DND-41 (cell line): ENCODE data around the gene C1orf122.

Experiments used
- ATAC-seq: fragments of 200-7000 bp; cut with Tn5 transposase; 3 replicates; pipeline ENCODE4 v1.9.1; 2021; ENCODE audit warnings: low read depth; ENCODE audit not compliant: insufficient read depth
- DNase-seq: peaks from one replicate; pipeline ENCODE4 v3.0.0-alpha.2; 2020
- H2AFZ ChIP-seq: 2 replicates; pipeline ENCODE4 v1.6.0; 2012; ENCODE audit warnings: low read depth, low read length
- H3K27ac ChIP-seq: 2 replicates; pipeline ENCODE4 v1.5.1; 2012; ENCODE audit warnings: low read length, inconsistent platforms
- H3K27me3 ChIP-seq: fragments of 200-600 bp; sonication (generic); 2 replicates; pipeline ENCODE4 v1.6.0; 2012; ENCODE audit warnings: low read length, mild to moderate bottlenecking, inconsistent platforms; ENCODE audit not compliant: insufficient read depth, poor library complexity
- H3K36me3 ChIP-seq: 2 replicates; pipeline ENCODE4 v1.5.1; 2012; ENCODE audit warnings: low read length, inconsistent platforms; ENCODE audit not compliant: insufficient read depth
- H3K4me1 ChIP-seq: 2 replicates; pipeline ENCODE4 v1.5.1; 2012; ENCODE audit warnings: mild to moderate bottlenecking, low read length; ENCODE audit not compliant: insufficient read depth
- H3K4me2 ChIP-seq: 2 replicates; pipeline ENCODE4 v1.6.0; 2012; ENCODE audit warnings: mild to moderate bottlenecking, moderate library complexity, low read length, inconsistent platforms; ENCODE audit not compliant: insufficient read depth
- H3K4me3 ChIP-seq, 2 experiments: fragments of 200-600 bp in 1 of 2; shearing (Covaris generic) in 1 of 2; 2 replicates each; pipeline ENCODE4 v1.5.1; 2012 to 2016; ENCODE audit warnings: inconsistent platforms in 2 of 2, low read length in 2 of 2, mild to moderate bottlenecking in 2 of 2, low read depth in 1 of 2, moderate library complexity in 1 of 2
- H3K79me2 ChIP-seq: 2 replicates; pipeline ENCODE4 v1.6.0; 2012; ENCODE audit warnings: low read length, inconsistent platforms; ENCODE audit not compliant: insufficient read depth
- H3K9ac ChIP-seq: 2 replicates; pipeline ENCODE4 v1.6.0; 2012; ENCODE audit warnings: low read depth, mild to moderate bottlenecking, inconsistent platforms, low read length, moderate library complexity
- H3K9me3 ChIP-seq: 2 replicates; pipeline ENCODE4 v1.5.1; 2012; ENCODE audit warnings: low read length, moderate library complexity, mild to moderate bottlenecking, inconsistent platforms; ENCODE audit not compliant: insufficient read depth, severe bottlenecking
- H4K20me1 ChIP-seq: 2 replicates; pipeline ENCODE4 v1.6.0; 2012; ENCODE audit warnings: low read length; ENCODE audit not compliant: insufficient read depth
- CTCF ChIP-seq: IDR thresholded peaks from 2 replicates; pipeline ENCODE4 v1.5.1; 2012; ENCODE audit warnings: borderline replicate concordance, low read length, moderate library complexity, mild to moderate bottlenecking; ENCODE audit not compliant: poor library complexity, severe bottlenecking; ENCODE audit errors: extremely low read depth
- EZH2 ChIP-seq: IDR thresholded peaks from 3 replicates; pipeline ENCODE4 v1.6.1; 2012; ENCODE audit warnings: borderline replicate concordance, low read depth, mild to moderate bottlenecking, moderate library complexity, low read length, inconsistent platforms; ENCODE audit not compliant: severe bottlenecking

Gene C1orf122

DNA sequence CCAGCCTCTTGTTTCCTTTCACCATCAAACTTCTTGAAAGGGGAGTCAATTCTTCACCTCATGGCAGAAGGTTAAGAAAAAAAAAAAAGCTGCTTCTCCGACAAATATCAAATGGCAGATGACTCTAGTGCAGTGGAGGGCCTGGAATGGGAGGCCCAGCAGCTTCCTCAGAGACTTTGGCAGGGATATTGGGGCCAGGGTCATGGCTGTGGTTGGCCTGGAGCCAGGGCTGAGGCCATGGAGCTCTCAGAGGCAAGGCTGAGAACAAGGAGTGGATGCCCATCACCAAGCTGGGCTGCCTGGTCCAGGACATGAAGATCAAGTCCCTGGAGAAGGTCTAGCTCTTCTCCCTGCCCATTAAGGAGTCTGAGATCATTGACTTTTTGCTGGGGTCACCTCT, 33.1 kb downstream of the C1orf122 start:
- Histone ChIP-seq H3K9ac (no peak overlapping the region), H3K9me3 (no peaks in the 10 kb centered on the region), H3K27me3 (no peaks in the 10 kb centered on the region), H3K4me1 (no peaks in the 10 kb centered on the region), H3K4me2 (no peak overlapping the region), H2AFZ (no peak overlapping the region), H3K36me3 (peaks cover 49% of the 10 kb centered on the region), H4K20me1 (peaks cover 11% of the 10 kb centered on the region), H3K4me3 (no peak overlapping the region), H3K79me2 (peaks cover 35% of the 10 kb centered on the region), H3K27ac (no peak overlapping the region)
- TF ChIP-seq EZH2, result no peak
- no peak for TF ChIP-seq CTCF
- no peak for DNase-seq
- ATAC-seq, result no peak

DNA sequence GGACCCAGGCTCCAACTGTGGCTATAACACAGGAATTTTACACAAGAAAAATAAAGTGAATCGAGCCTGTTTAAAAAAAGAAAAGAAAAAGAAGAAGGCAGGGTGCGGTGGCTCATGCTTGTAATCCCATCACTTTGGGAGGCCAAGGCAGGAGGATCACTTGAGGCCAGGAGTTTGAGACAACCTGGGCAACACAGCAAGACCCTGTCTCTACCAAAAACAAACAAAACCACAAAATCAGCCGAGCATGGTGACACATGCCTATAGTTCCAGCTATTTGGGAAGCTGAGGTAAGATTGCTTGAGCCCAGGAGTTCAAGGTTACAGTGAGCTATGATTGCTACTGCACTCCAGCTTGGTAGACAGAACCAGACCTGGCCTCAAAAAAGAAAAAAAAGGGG, 34.1 kb downstream of the C1orf122 start:
- Histone ChIP-seq H3K9me3 (no peaks in the 10 kb centered on the region), H3K4me3 (no peak overlapping the region), H2AFZ (no peak overlapping the region), H3K79me2 (peaks cover 43% of the 10 kb centered on the region), H4K20me1 (peaks cover 11% of the 10 kb centered on the region), H3K27ac (no peak overlapping the region), H3K4me1 (peaks cover under 1% of the 10 kb centered on the region; the same call in 1 of the 2 replicates), H3K9ac (no peak overlapping the region), H3K4me2 (no peak overlapping the region), H3K36me3 (peaks cover 42% of the 10 kb centered on the region), H3K27me3 (no peaks in the 10 kb centered on the region)
- ATAC-seq (no peak), DNase-seq (no peak)
- TF ChIP-seq EZH2, result no peak

GRCh38 chr1:37844536-37844935, 36.9 kb downstream of the C1orf122 start:
- no peaks in the 10 kb centered on the region for H3K9me3 ChIP-seq
- H2AFZ ChIP-seq, result no peak overlapping the region
- H3K27ac ChIP-seq, result no peak overlapping the region
- H3K36me3 ChIP-seq, result peaks cover 15% of the 10 kb centered on the region
- DNase-seq (no peak), ATAC-seq (no peak)
- no peak overlapping the region for H3K4me3 ChIP-seq
- H3K4me2 ChIP-seq, result no peak overlapping the region
- H3K27me3 ChIP-seq, result no peaks in the 10 kb centered on the region
- H3K79me2 ChIP-seq, result peaks cover 68% of the 10 kb centered on the region
- TF ChIP-seq CTCF (no peak), EZH2 (no peak)
- peaks cover 15% of the 10 kb centered on the region for H4K20me1 ChIP-seq
- H3K4me1 ChIP-seq, result peaks cover 10% of the 10 kb centered on the region; the same call in 1 of the 2 replicates
- H3K9ac ChIP-seq, result no peak overlapping the region

DNA sequence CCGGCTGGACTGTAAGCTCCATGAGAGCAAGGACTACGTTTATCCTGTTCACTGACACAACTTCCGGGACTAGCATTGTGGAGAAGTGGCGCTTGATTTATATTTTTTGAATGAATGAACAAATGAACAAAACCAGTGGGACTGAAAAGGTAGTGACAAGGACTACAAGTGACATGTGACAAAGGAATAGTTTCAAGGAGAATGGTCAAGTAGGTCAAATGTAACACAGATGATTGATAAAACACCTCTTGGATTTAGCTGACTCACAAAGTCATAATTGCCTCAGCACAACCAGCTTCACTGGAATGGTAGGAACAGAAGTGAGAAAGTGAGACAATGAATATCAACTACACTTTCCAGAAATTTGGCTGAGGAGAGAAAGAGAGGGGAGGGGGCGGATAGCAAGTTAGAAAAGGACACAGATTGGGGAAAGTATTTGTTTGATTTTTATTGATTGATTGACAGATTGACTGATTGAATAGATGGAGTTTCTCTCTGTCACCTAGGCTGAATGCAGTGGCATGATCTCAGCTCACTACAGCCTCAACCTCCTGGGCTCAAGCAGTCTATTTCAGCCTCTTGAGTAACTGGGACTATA, 37.6 kb downstream of the C1orf122 start:
- H3K27ac ChIP-seq, result no peak overlapping the region
- peaks cover 10% of the 10 kb centered on the region; the same call in 1 of the 2 replicates for H3K4me1 ChIP-seq
- peaks cover 18% of the 10 kb centered on the region for H4K20me1 ChIP-seq
- H2AFZ ChIP-seq, result no peak overlapping the region
- DNase-seq (no peak), ATAC-seq (no peak)
- no peak overlapping the region for H3K4me3 ChIP-seq
- no peak overlapping the region for H3K4me2 ChIP-seq
- no peak for TF ChIP-seq CTCF
- no peak for TF ChIP-seq EZH2
- H3K9me3 ChIP-seq, result no peaks in the 10 kb centered on the region
- peaks cover 12% of the 10 kb centered on the region for H3K36me3 ChIP-seq
- no peaks in the 10 kb centered on the region for H3K27me3 ChIP-seq
- no peak overlapping the region for H3K9ac ChIP-seq
- peaks cover 74% of the 10 kb centered on the region for H3K79me2 ChIP-seq
